HepG2 (cell line): ENCODE results near the gene MAP1LC3B. TPM values are rescaled to one million over a fixed set of nuclear protein-coding genes. Genes with fewer than 3 reads are reported as not detected.

ENCODE experiments used
- BHLHE40 ChIP-seq: IDR thresholded peaks from 2 replicates; pipeline ENCODE4 v1.6.1; 2011; ENCODE audit warnings: low read length, improper control_type of control experiment
- HNRNPL ChIP-seq: fragments of 200-400 bp; formaldehyde crosslinking; IDR thresholded peaks from 2 replicates; pipeline ENCODE4 v1.6.1; 2017; ENCODE audit warnings: mild to moderate bottlenecking, low read depth, low read length
- SKI ChIP-seq: fragments of 450-650 bp; IDR thresholded peaks from one replicate; pipeline ENCODE4 v1.6.1; 2018; ENCODE audit warnings: mild to moderate bottlenecking; ENCODE audit not compliant: partially characterized antibody
- TOPORS ChIP-seq: sonication (generic); formaldehyde crosslinking; IDR thresholded peaks from 2 replicates; pipeline ENCODE4 v1.8.0; 2023; ENCODE audit warnings: mild to moderate bottlenecking, missing genetic modification reagents
- ZBTB3 ChIP-seq: sonication (generic); formaldehyde crosslinking; IDR thresholded peaks from 2 replicates; pipeline ENCODE4 v1.4.0; 2020; ENCODE audit warnings: low read depth, mild to moderate bottlenecking, moderate library complexity, missing genetic modification reagents, borderline replicate concordance
- ZNF30 ChIP-seq: sonication (generic); formaldehyde crosslinking; IDR thresholded peaks from 2 replicates; pipeline ENCODE4 v1.5.0; 2020; ENCODE audit warnings: mild to moderate bottlenecking, missing genetic modification reagents
- ZNF331 ChIP-seq: sonication (generic); formaldehyde crosslinking; IDR thresholded peaks from 2 replicates; pipeline ENCODE4 v1.4.0; 2020; ENCODE audit warnings: missing genetic modification reagents
- ZNF446 ChIP-seq: sonication (generic); formaldehyde crosslinking; IDR thresholded peaks from 2 replicates; pipeline ENCODE4 v1.5.0; 2020; ENCODE audit warnings: mild to moderate bottlenecking, missing genetic modification reagents
- polyA plus RNA-seq, 8 experiments: library from polyadenylated mRNA; depleted of rRNA in 3 of 8; stranded (reverse) in 7 of 8; unstranded in 1 of 8; fragments of >200 nt; fragmentation: Illumina TruSeq in 4 of 8; extraction: Trizol in 4 of 8; gene quantifications; 2 replicates each; pipeline versions ENCODE4 v1.2.1 to v1.2.3, GENCODE V29; 2011 to 2016; ENCODE audit warnings: low read depth in 4 of 8, missing spikeins in 1 of 8, mixed read lengths in 1 of 8; ENCODE audit not compliant: insufficient read depth in 1 of 8
- total RNA-seq, 5 experiments: library from RNA; depleted of rRNA; stranded (reverse); fragments of >200 nt; fragmentation: Illumina TruSeq; extraction: Trizol; gene quantifications; 2 replicates each; pipeline ENCODE4 v1.2.3, GENCODE V29; 2016; ENCODE audit warnings: low read depth in 1 of 5
- TF ChIP-seq, protein P1 (sequence below): sonication (generic); formaldehyde crosslinking; IDR thresholded peaks from 2 replicates; pipeline ENCODE4 v1.5.0; 2020; ENCODE audit warnings: mild to moderate bottlenecking, missing genetic modification reagents
- TF ChIP-seq, protein P2 (sequence below): sonication (generic); formaldehyde crosslinking; IDR thresholded peaks from 2 replicates; pipeline ENCODE4 v1.4.0; 2020; ENCODE audit warnings: mild to moderate bottlenecking, missing genetic modification reagents
- TF ChIP-seq, protein P3 (sequence below): sonication (generic); formaldehyde crosslinking; IDR thresholded peaks from 2 replicates; pipeline ENCODE4 v1.4.0; 2020; ENCODE audit warnings: missing genetic modification reagents
- TF ChIP-seq, protein P4 (sequence below): sonication (generic); formaldehyde crosslinking; IDR thresholded peaks from 2 replicates; pipeline ENCODE4 v1.5.0; 2020; ENCODE audit warnings: missing genetic modification reagents
- TF ChIP-seq, protein P5 (sequence below): sonication (generic); formaldehyde crosslinking; IDR thresholded peaks from 2 replicates; pipeline ENCODE4 v1.5.0; 2020; ENCODE audit warnings: missing genetic modification reagents
- TF ChIP-seq, protein P6 (sequence below): IDR thresholded peaks from 2 replicates; pipeline ENCODE4 v1.6.1; 2016; ENCODE audit warnings: low read depth

MAP1LC3B gene
- total and polyA plus RNA-seq, 2 of the 13 experiments (the other 11 are each of a cell fraction or from before 2014, with no cell fraction given) = 15.7 to 37.4 TPM

DNA sequence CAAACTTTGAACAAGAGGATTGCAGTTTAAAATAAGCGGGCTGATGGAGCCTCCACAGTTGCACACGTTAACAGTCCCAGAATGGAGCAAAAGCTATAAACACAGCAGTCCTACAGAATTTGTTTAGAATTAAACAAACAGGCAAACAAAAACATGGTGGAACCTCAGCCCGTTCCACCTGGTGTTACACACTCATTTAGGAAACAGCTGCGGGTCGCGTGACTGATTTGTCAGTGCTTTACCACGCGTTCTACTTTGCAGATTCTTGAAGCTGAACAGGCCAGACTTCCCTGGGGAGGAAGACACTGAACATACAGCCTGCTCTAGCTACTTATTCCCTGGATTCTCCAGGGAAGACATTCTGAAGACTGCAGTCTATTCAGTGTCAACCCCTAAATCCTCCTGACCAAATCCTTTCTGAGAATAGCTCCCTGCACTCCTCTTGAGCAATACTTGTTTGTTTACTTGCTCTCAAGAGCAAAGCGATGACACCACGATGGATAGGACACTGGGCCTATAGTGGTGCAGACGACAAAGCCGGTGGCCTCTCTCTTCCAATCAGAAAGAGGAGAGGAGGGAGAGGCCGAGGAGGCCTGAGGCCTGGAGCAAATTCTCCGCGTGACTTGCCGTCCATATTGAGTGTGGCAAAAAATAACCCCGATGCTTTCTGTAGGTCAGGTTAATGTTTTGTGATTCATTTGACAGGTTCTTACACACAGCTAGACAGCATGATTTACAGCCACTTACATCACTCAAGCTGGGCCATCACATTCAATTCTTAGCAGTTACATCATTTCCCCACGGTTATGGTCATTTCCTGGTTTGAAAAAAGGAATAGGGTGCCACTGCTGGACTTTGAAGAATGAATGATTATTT lies 4.0 kb upstream of the MAP1LC3B start (continued):
- TF ChIP-seq BHLHE40 (peak; percentile 84), HNRNPL (no peak), ZBTB3 (CRISPR knock-in tag) (no peak), ZNF446 (CRISPR knock-in tag) (no peak), SKI (peak; percentile 88), TOPORS (no peak; the same call in 1 of the 2 replicates), ZNF331 (peak; percentile 69), ZNF30 (CRISPR knock-in tag) (no peak)
- TF ChIP-seq, protein P1, sequence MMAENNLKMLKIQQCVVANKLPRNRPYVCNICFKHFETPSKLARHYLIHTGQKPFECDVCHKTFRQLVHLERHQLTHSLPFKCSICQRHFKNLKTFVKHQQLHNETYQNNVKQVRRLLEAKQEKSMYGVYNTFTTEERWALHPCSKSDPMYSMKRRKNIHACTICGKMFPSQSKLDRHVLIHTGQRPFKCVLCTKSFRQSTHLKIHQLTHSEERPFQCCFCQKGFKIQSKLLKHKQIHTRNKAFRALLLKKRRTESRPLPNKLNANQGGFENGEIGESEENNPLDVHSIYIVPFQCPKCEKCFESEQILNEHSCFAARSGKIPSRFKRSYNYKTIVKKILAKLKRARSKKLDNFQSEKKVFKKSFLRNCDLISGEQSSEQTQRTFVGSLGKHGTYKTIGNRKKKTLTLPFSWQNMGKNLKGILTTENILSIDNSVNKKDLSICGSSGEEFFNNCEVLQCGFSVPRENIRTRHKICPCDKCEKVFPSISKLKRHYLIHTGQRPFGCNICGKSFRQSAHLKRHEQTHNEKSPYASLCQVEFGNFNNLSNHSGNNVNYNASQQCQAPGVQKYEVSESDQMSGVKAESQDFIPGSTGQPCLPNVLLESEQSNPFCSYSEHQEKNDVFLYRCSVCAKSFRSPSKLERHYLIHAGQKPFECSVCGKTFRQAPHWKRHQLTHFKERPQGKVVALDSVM (CRISPR knock-in tag) = peak; percentile 83
- TF ChIP-seq, protein P2, sequence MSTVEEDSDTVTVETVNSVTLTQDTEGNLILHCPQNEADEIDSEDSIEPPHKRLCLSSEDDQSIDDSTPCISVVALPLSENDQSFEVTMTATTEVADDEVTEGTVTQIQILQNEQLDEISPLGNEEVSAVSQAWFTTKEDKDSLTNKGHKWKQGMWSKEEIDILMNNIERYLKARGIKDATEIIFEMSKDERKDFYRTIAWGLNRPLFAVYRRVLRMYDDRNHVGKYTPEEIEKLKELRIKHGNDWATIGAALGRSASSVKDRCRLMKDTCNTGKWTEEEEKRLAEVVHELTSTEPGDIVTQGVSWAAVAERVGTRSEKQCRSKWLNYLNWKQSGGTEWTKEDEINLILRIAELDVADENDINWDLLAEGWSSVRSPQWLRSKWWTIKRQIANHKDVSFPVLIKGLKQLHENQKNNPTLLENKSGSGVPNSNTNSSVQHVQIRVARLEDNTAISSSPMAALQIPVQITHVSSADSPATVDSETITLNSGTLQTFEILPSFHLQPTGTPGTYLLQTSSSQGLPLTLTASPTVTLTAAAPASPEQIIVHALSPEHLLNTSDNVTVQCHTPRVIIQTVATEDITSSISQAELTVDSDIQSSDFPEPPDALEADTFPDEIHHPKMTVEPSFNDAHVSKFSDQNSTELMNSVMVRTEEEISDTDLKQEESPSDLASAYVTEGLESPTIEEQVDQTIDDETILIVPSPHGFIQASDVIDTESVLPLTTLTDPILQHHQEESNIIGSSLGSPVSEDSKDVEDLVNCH (CRISPR knock-in tag) = no peak
- TF ChIP-seq, protein P3, sequence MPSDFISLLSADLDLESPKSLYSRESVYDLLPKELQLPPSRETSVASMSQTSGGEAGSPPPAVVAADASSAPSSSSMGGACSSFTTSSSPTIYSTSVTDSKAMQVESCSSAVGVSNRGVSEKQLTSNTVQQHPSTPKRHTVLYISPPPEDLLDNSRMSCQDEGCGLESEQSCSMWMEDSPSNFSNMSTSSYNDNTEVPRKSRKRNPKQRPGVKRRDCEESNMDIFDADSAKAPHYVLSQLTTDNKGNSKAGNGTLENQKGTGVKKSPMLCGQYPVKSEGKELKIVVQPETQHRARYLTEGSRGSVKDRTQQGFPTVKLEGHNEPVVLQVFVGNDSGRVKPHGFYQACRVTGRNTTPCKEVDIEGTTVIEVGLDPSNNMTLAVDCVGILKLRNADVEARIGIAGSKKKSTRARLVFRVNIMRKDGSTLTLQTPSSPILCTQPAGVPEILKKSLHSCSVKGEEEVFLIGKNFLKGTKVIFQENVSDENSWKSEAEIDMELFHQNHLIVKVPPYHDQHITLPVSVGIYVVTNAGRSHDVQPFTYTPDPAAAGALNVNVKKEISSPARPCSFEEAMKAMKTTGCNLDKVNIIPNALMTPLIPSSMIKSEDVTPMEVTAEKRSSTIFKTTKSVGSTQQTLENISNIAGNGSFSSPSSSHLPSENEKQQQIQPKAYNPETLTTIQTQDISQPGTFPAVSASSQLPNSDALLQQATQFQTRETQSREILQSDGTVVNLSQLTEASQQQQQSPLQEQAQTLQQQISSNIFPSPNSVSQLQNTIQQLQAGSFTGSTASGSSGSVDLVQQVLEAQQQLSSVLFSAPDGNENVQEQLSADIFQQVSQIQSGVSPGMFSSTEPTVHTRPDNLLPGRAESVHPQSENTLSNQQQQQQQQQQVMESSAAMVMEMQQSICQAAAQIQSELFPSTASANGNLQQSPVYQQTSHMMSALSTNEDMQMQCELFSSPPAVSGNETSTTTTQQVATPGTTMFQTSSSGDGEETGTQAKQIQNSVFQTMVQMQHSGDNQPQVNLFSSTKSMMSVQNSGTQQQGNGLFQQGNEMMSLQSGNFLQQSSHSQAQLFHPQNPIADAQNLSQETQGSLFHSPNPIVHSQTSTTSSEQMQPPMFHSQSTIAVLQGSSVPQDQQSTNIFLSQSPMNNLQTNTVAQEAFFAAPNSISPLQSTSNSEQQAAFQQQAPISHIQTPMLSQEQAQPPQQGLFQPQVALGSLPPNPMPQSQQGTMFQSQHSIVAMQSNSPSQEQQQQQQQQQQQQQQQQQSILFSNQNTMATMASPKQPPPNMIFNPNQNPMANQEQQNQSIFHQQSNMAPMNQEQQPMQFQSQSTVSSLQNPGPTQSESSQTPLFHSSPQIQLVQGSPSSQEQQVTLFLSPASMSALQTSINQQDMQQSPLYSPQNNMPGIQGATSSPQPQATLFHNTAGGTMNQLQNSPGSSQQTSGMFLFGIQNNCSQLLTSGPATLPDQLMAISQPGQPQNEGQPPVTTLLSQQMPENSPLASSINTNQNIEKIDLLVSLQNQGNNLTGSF (CRISPR knock-in tag) = 0 out of 2 replicates have a peak, but pooled peaks have one; percentile 36
- TF ChIP-seq, protein P4, sequence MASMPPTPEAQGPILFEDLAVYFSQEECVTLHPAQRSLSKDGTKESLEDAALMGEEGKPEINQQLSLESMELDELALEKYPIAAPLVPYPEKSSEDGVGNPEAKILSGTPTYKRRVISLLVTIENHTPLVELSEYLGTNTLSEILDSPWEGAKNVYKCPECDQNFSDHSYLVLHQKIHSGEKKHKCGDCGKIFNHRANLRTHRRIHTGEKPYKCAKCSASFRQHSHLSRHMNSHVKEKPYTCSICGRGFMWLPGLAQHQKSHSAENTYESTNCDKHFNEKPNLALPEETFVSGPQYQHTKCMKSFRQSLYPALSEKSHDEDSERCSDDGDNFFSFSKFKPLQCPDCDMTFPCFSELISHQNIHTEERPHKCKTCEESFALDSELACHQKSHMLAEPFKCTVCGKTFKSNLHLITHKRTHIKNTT = no peak
- TF ChIP-seq, protein P5, sequence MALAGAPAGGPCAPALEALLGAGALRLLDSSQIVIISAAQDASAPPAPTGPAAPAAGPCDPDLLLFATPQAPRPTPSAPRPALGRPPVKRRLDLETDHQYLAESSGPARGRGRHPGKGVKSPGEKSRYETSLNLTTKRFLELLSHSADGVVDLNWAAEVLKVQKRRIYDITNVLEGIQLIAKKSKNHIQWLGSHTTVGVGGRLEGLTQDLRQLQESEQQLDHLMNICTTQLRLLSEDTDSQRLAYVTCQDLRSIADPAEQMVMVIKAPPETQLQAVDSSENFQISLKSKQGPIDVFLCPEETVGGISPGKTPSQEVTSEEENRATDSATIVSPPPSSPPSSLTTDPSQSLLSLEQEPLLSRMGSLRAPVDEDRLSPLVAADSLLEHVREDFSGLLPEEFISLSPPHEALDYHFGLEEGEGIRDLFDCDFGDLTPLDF = no peak; the same call in 1 of the 2 replicates
- TF ChIP-seq, protein P6, sequence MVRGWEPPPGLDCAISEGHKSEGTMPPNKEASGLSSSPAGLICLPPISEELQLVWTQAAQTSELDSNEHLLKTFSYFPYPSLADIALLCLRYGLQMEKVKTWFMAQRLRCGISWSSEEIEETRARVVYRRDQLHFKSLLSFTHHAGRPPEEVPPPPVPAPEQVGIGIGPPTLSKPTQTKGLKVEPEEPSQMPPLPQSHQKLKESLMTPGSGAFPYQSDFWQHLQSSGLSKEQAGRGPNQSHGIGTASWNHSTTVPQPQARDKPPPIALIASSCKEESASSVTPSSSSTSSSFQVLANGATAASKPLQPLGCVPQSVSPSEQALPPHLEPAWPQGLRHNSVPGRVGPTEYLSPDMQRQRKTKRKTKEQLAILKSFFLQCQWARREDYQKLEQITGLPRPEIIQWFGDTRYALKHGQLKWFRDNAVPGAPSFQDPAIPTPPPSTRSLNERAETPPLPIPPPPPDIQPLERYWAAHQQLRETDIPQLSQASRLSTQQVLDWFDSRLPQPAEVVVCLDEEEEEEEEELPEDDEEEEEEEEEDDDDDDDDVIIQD = peak; percentile 70
